Measurements from ENCODE around the gene SEC23IP. TPM values are rescaled to one million over a fixed set of nuclear protein-coding genes. Genes with fewer than 3 reads are reported as not detected.
"Not testable (repeated sequence)": the region's sequence is repeated elsewhere in the genome, so short reads cannot be mapped to it uniquely, and the experiment has no call there.

SEC23IP gene
- total and polyA plus RNA-seq, 4 donors: 15.9 to 36.0 (median 34.1) TPM

- no peaks in the 10 kb centered on the region for H3K36me3 ChIP-seq (ENCODE audit: control insufficient read depth, insufficient read depth, low read length)
- no peaks in the 10 kb centered on the region for H3K27me3 ChIP-seq (ENCODE audit: control insufficient read depth, insufficient read depth, low read length)
- peak overlapping the region; percentile 96 for H3K27ac ChIP-seq (ENCODE audit: low read depth, low read length)
- DNase-seq (ENCODE audit: low read depth in 4 of 6, low spot score in 6 of 6): peak; percentile 72 to 97 (median 84)
- peak overlapping the region; percentile 86 for H3K4me3 ChIP-seq (ENCODE audit: low read depth, low read length)
- H3K4me1 ChIP-seq (ENCODE audit: control insufficient read depth, insufficient read depth, low read length): peaks cover 6% of the 10 kb centered on the region
- H3K9me3 ChIP-seq (ENCODE audit: control insufficient read depth, insufficient read depth, low read length): no peaks in the 10 kb centered on the region
- WGBS (ENCODE audit: insufficient coverage): under 1% methylated on average over 75 of the region's 75 CpGs
These were observed 19.5 kb upstream of the SEC23IP start for GRCh38 chr10:119872860-119873681.

- Histone ChIP-seq H3K36me3 (ENCODE audit: control insufficient read depth, insufficient read depth, low read length) (no peaks in the 10 kb centered on the region), H3K9me3 (ENCODE audit: control insufficient read depth, insufficient read depth, low read length) (no peaks in the 10 kb centered on the region), H3K4me1 (ENCODE audit: control insufficient read depth, insufficient read depth, low read length) (peaks cover 2% of the 10 kb centered on the region), H3K27me3 (ENCODE audit: control insufficient read depth, insufficient read depth, low read length) (no peaks in the 10 kb centered on the region), H3K27ac (ENCODE audit: low read depth, low read length) (no peak overlapping the region), H3K4me3 (ENCODE audit: low read depth, low read length) (no peak overlapping the region)
- no peak for DNase-seq (ENCODE audit: low read depth in 4 of 6, low spot score in 6 of 6)
- WGBS (ENCODE audit: insufficient coverage): 86% methylated on average over 1 of the region's 2 CpGs
These were observed 14.0 kb upstream of the SEC23IP start for GRCh38 chr10:119878524-119878923.

- H3K9me3 ChIP-seq (ENCODE audit: control insufficient read depth, insufficient read depth, low read length); H3K4me3 ChIP-seq (ENCODE audit: low read depth, low read length); H3K27ac ChIP-seq (ENCODE audit: low read depth, low read length); H3K4me1 ChIP-seq (ENCODE audit: control insufficient read depth, insufficient read depth, low read length); H3K27me3 ChIP-seq (ENCODE audit: control insufficient read depth, insufficient read depth, low read length); H3K36me3 ChIP-seq (ENCODE audit: control insufficient read depth, insufficient read depth, low read length): not testable (repeated sequence)
- WGBS (ENCODE audit: insufficient coverage): 53% methylated on average over 10 of the region's 11 CpGs
- DNase-seq (ENCODE audit: low read depth in 4 of 6, low spot score in 6 of 6): peak in 2 of 6 donors; percentile 23 to 51
These were observed 8.5 kb upstream of the SEC23IP start for GRCh38 chr10:119883901-119884611.

GRCh38 chr10:119886070-119886469, 6.5 kb upstream of the SEC23IP start:
- not testable (repeated sequence) for H3K4me3 ChIP-seq (ENCODE audit: low read depth, low read length); H3K36me3 ChIP-seq (ENCODE audit: control insufficient read depth, insufficient read depth, low read length); DNase-seq (ENCODE audit: low read depth in 4 of 6, low spot score in 6 of 6); H3K9me3 ChIP-seq (ENCODE audit: control insufficient read depth, insufficient read depth, low read length); H3K27me3 ChIP-seq (ENCODE audit: control insufficient read depth, insufficient read depth, low read length); H3K27ac ChIP-seq (ENCODE audit: low read depth, low read length); H3K4me1 ChIP-seq (ENCODE audit: control insufficient read depth, insufficient read depth, low read length)
- 83% methylated on average over 1 of the region's 6 CpGs for WGBS (ENCODE audit: insufficient coverage)

- not testable (repeated sequence) for H3K36me3 ChIP-seq (ENCODE audit: control insufficient read depth, insufficient read depth, low read length); H3K9me3 ChIP-seq (ENCODE audit: control insufficient read depth, insufficient read depth, low read length); H3K4me3 ChIP-seq (ENCODE audit: low read depth, low read length); H3K27ac ChIP-seq (ENCODE audit: low read depth, low read length); DNase-seq (ENCODE audit: low read depth in 4 of 6, low spot score in 6 of 6); H3K27me3 ChIP-seq (ENCODE audit: control insufficient read depth, insufficient read depth, low read length)
- WGBS (ENCODE audit: insufficient coverage): 80% methylated on average over 2 of the region's 3 CpGs
- H3K4me1 ChIP-seq (ENCODE audit: control insufficient read depth, insufficient read depth, low read length): peaks cover 12% of the 10 kb centered on the region
These were observed 3.8 kb upstream of the SEC23IP start for GRCh38 chr10:119888715-119889114.

GRCh38 chr10:119889201-119889600, 3.3 kb upstream of the SEC23IP start:
- H3K4me3 ChIP-seq (ENCODE audit: low read depth, low read length); H3K36me3 ChIP-seq (ENCODE audit: control insufficient read depth, insufficient read depth, low read length); DNase-seq (ENCODE audit: low read depth in 4 of 6, low spot score in 6 of 6); H3K27ac ChIP-seq (ENCODE audit: low read depth, low read length); H3K9me3 ChIP-seq (ENCODE audit: control insufficient read depth, insufficient read depth, low read length); H3K27me3 ChIP-seq (ENCODE audit: control insufficient read depth, insufficient read depth, low read length): not testable (repeated sequence)
- WGBS (ENCODE audit: insufficient coverage): 89% methylated on average over 1 of the region's 3 CpGs
- peaks cover 14% of the 10 kb centered on the region for H3K4me1 ChIP-seq (ENCODE audit: control insufficient read depth, insufficient read depth, low read length)

GRCh38 chr10:119890307-119890706, 2.2 kb upstream of the SEC23IP start:
- H3K4me3 ChIP-seq (ENCODE audit: low read depth, low read length); H3K36me3 ChIP-seq (ENCODE audit: control insufficient read depth, insufficient read depth, low read length); DNase-seq (ENCODE audit: low read depth in 4 of 6, low spot score in 6 of 6); H3K27ac ChIP-seq (ENCODE audit: low read depth, low read length); H3K27me3 ChIP-seq (ENCODE audit: control insufficient read depth, insufficient read depth, low read length); H3K9me3 ChIP-seq (ENCODE audit: control insufficient read depth, insufficient read depth, low read length): not testable (repeated sequence)
- H3K4me1 ChIP-seq (ENCODE audit: control insufficient read depth, insufficient read depth, low read length): peaks cover 14% of the 10 kb centered on the region
- 95% methylated on average over 3 of the region's 4 CpGs for WGBS (ENCODE audit: insufficient coverage)

- not testable (repeated sequence) for H3K36me3 ChIP-seq (ENCODE audit: control insufficient read depth, insufficient read depth, low read length); H3K27me3 ChIP-seq (ENCODE audit: control insufficient read depth, insufficient read depth, low read length); DNase-seq (ENCODE audit: low read depth in 4 of 6, low spot score in 6 of 6); H3K9me3 ChIP-seq (ENCODE audit: control insufficient read depth, insufficient read depth, low read length)
- Histone ChIP-seq H3K4me1 (ENCODE audit: control insufficient read depth, insufficient read depth, low read length) (peaks cover 14% of the 10 kb centered on the region), H3K27ac (ENCODE audit: low read depth, low read length) (peak overlapping the region; percentile 83), H3K4me3 (ENCODE audit: low read depth, low read length) (peak overlapping the region; percentile 94)
- 51% methylated on average over 7 of the region's 14 CpGs for WGBS (ENCODE audit: insufficient coverage)
These were observed 712 bp upstream of the SEC23IP start for GRCh38 chr10:119891849-119892187.

- Histone ChIP-seq H3K4me1 (ENCODE audit: control insufficient read depth, insufficient read depth, low read length) (peaks cover 17% of the 10 kb centered on the region), H3K27ac (ENCODE audit: low read depth, low read length) (peak overlapping the region; percentile 83), H3K27me3 (ENCODE audit: control insufficient read depth, insufficient read depth, low read length) (no peaks in the 10 kb centered on the region), H3K9me3 (ENCODE audit: control insufficient read depth, insufficient read depth, low read length) (no peaks in the 10 kb centered on the region), H3K36me3 (ENCODE audit: control insufficient read depth, insufficient read depth, low read length) (no peaks in the 10 kb centered on the region), H3K4me3 (ENCODE audit: low read depth, low read length) (peak overlapping the region; percentile 94)
- 1% methylated on average over 7 of the region's 9 CpGs for WGBS (ENCODE audit: insufficient coverage)
- no peak for DNase-seq (ENCODE audit: low read depth in 4 of 6, low spot score in 6 of 6)
These were observed 544 bp downstream of the SEC23IP start for GRCh38 chr10:119893074-119893473.
